GM19372 (cell line): ENCODE data around the gene NFKBIZ.

ENCODE experiments used
- ATAC-seq: cut with Tn5 transposase; IDR thresholded peaks from one replicate; pipeline ENCODE4 v1.9.1; 2021; ENCODE audit warnings: mild to moderate bottlenecking, low read depth, moderate library complexity; ENCODE audit not compliant: unreplicated experiment

NFKBIZ gene

GRCh38 chr3:101824702-101825101 lies 24.6 kb upstream of the NFKBIZ start:
- no peak for ATAC-seq

DNA sequence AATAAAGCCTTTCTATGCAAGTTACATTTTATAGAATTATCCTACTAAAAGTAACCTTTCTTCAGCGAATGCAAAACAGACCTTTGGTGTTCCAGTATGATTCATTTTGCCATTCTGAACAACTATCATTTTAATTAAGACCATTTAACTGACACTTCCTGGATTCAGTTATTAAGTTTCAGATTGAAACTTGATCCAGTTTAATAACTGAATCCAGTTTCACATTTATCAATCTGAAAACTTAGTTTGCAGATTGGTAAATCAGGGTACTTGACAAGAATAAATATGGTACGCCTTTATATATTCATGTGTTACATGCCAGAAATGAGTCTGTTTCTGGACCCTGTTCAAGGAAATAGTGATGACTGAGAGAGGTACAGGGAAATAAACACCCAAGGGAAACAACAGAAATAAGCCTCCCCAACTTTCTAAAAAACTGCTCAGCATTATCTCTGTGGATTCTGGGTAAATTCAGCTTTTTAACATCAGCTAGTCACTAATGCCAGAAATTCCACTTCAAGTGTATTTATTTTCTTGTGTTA lies 23.3 kb upstream of the NFKBIZ start:
- ATAC-seq = no peak

DNA sequence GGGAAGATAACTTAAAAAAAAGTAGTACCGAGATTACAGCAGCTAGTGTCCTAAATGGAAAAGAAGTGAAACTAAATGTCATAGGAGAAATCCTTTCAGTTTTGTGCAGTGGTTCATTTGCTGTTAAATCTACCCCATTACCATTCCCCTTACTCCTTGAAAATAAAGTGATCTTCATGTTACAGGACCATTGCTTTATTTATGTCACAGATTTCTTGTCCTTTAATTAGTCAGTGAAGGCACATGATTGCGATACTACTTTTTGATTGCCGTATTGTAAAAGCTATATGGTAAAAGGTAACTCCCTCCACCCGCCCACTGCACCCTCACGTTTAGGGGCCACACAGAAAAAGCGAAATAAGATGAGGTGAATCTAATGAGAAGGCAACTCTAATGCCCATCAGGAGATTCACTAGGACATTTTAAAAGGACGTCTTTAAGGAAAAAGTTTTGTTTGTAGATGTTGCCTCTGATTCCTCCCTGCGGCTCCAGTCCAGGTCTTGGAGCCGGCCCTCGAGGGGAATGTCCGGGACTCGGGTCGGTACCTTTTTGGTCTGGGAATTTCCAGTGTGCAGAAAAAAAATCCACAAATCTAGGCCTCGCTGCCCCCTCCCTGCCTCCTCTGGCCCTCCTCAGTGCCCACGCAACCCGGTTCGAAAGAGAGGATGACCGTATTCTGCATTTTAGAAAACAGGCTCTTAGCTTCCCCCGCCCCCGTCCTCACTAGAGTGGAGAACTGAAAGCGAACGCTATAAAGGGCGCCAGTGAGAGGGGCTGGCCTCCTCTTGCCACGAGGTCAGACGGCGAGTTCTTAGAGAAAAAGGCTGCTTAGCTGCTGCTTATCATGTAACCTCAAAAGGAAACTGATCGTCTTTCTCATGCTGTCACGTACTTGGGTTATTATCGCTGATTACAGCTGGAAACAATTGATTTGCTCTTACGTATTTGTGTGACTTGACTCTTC lies 21.8 kb upstream of the NFKBIZ start:
- ATAC-seq = peak; percentile 76

- ATAC-seq = no peak
These were observed 21.0 kb upstream of the NFKBIZ start for GRCh38 chr3:101828276-101828675.

DNA sequence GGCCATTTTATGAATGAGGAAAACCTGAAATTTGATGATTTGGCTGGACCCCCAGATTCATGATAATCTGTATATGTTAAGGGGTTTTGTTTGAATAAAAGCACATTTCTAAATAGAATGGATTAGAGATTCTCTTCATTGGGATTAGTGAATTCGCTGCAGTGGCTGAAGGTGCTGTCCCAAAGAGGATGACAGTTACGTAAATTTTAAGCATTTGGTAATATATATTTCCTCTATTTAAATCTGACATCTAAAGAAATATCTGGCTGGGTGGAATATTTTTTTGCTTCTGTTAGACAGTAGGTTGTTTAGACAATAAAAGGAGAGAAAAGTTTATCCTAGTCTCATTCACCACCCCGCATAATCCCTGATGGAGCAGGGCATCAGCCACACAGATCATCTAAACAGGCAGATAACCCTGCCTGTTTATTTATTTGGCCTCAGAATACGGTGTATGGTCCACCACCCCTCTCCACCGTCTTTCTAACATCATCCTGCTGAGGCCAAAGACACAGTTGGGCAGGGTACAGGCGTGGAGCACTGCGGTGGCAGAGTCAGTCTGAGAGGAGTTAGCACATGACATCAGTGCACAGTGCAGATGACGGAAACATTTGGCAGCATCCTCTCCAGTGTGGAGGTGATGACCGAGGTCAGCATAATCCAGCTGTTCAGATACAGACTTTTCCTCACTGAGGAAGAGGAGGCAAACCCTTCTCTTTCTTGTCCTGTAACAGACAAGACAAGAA lies 20.4 kb upstream of the NFKBIZ start:
- ATAC-seq = peak; percentile 41

DNA sequence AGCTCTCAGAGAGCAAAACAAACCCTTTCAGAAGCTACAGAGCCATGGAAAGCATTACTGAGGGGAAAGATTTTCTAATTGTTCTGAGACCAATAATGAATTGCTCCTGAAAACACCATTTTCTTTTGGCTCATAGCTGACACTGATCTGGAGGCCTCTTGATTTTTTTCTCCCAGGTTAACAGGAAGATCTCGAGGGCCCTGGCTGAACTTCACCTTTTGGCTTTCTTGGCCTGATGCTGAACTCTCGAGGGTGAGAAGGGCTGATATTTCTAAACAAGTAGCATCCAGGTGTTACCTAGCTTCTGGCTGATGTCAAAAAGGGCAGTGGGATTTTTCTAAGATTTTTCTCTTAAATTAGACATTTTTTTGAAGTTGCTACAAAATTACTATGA lies 19.9 kb upstream of the NFKBIZ start:
- no peak for ATAC-seq

- no peak for ATAC-seq
These were observed 19.4 kb upstream of the NFKBIZ start for GRCh38 chr3:101829874-101830273.

GRCh38 chr3:101833446-101833974 lies 15.8 kb upstream of the NFKBIZ start:
- ATAC-seq = no peak

DNA sequence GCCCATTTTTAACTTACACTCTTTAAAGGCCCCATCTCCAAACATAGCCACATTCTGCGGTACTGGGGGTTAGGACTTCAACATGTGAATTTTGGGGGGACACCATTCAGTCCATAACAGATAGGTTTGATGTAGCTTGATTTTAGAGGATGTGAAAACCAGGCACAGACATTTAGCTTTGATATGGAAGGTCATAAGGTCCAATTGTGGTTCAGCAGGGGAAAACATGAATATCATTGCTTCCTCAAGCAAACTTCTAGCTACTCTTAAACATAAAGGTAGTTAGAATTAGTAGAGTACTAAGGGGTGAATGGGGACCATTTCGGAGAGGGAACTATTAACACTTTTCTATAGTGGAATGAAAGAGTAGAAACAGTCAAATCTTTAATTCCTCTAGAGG lies 13.6 kb upstream of the NFKBIZ start:
- no peak for ATAC-seq

- ATAC-seq = no peak
These were observed 13.2 kb upstream of the NFKBIZ start for GRCh38 chr3:101836160-101836559.

DNA sequence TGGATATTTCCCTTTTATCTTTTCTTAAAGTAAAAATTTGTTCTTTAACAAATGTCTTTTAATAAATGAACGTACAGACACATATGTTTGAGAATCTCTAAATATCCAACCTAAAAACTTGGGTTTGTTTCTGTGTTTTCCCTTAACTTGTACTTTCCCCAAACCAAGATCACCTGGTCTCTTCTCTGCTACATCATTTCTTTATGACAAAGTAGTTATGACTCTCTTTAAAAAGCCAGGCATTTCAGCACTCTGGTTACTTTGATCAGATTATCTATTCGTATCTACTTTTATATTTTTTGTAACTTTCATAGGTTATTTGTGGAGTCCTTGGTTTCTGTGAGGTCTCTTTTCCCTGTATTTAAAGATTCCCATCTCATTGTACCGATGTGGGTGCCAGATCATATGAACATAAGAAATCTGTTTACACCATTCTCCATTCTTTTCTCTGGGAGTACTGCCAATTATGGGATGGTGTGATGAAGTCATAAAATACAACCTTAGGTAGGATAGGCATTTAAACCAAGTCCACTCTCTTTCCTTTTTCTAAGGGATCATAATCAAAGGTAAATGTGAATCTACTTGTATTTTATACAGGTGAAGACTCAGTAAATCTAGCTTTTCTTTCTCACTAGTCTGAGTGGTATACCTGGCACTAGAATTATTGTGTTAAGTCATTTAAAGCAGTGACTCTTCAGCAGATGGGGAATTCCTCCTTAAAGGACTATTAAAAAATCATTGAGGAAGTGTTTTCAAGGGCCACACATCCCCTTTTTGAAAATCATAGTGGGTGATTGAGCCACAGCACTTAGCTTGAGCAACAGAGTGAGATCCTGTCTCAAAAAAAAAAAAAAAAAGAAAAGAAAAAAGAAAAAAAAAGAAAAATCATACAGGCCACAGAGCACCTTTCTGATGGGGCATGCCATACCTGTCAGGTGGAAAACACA lies 12.4 kb upstream of the NFKBIZ start:
- no peak for ATAC-seq

GRCh38 chr3:101838691-101839090 lies 10.6 kb upstream of the NFKBIZ start:
- ATAC-seq = no peak

GRCh38 chr3:101840066-101840465 lies 9.2 kb upstream of the NFKBIZ start:
- ATAC-seq = no peak

DNA sequence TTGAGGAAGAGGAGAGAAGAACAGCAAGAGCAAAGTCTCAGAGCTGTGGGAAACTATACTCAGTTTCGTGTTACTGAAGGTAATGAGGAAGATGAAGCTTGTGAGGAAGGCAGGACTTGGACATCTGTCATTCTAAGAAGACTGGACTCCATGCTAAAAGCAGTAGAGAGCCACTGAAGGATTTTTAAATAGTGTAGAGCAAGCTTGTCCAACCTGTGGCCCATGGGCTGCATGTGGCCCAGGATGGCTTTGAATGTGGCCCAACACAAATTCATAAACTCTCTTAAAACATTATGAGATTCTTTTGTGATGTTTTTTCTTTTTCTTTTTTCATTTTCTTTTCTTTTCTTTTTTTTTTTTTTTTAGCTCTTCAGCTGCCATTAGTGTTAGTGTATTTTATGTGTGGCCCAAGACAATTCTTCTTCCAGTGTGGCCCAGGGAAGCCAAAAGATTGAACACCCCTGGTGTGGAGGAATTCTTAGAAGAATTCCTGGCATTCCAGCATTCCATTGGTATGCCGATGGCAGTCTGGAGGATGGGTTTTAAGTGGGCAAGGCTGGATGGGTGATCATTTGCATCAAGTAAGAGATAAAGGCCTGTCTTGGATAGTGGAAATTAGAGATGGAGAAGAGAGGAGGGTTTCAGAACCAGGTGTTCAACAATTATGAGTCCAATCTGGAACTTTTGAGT lies 6.9 kb upstream of the NFKBIZ start:
- no peak for ATAC-seq

GRCh38 chr3:101842935-101843330 lies 6.4 kb upstream of the NFKBIZ start:
- no peak for ATAC-seq

- no peak for ATAC-seq
These were observed 3.9 kb upstream of the NFKBIZ start for GRCh38 chr3:101845425-101845824.

DNA sequence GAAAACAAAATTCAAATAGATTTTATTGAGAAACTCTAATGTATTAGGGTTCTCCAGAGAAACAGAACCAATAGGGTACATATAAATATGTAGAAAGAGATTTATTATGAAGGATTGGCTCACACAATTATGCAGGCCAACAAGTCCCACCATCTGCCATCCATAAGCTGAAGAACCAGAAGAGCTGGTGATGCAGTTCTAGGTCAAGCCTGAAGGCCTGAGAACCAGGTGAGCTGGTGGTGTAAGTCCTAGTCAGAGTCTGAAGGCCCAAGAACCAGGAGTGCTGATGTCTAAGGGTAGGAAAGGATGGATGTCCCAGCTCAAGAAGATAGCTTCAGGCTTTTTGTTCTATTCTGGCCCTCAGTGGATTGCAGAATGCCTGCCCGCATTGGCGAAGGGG lies 2.6 kb upstream of the NFKBIZ start:
- ATAC-seq = no peak

- no peak for ATAC-seq
These were observed 2.0 kb upstream of the NFKBIZ start for GRCh38 chr3:101847328-101847727.

GRCh38 chr3:101848326-101848725 lies 988 bp upstream of the NFKBIZ start:
- ATAC-seq = no peak
